SK-N-SH (cell line): ENCODE results near the gene TMEM14C. TPM values are rescaled to one million over a fixed set of nuclear protein-coding genes. Genes with fewer than 3 reads are reported as not detected.

Experiments used
- CTCF ChIA-PET: fragments of 300-600, 350-600 bp; formaldehyde crosslinking; extraction: SDS; loops from one replicate; lab custom pipeline; 2021; lab: Yijun Ruan, JAX
- POLR2A ChIA-PET: fragments of 350-600 bp; sonication (Branson Sonifier 250); formaldehyde crosslinking; extraction: SDS; loops from one replicate; lab custom pipeline; 2020; ENCODE audit warnings: antibody characterized with exemption, inconsistent platforms; lab: Yijun Ruan, JAX
- DNase-seq: peaks from one replicate; pipeline ENCODE4 v3.0.0; 2012
- H2AFZ ChIP-seq: fragments of 200-600 bp; sonication (generic); 2 replicates; pipeline ENCODE4 v1.8.1; 2016; ENCODE audit warnings: antibody characterized with exemption, mild to moderate bottlenecking, low read depth
- H3F3A ChIP-seq: fragments of 200-600 bp; sonication (generic); replicated peaks from 2 replicates; pipeline ENCODE3; 2016; ENCODE audit warnings: antibody characterized with exemption, mild to moderate bottlenecking; ENCODE audit not compliant: insufficient read depth
- H3K27ac ChIP-seq, 2 experiments: fragments of 200-500 bp in 1 of 2; fragments of 200-600 bp in 1 of 2; sonication (Bioruptor generic) in 1 of 2; sonication (generic), shearing (Covaris generic) in 1 of 2; 2 replicates each; pipeline versions ENCODE4 v1.5.1 to v1.6.1; 2014 to 2016; ENCODE audit warnings: low read depth in 2 of 2, inconsistent platforms in 1 of 2, low read length in 1 of 2, mild to moderate bottlenecking in 1 of 2, mixed read lengths in 1 of 2
- H3K27me3 ChIP-seq: fragments of 200-600 bp; sonication (generic), shearing (Covaris generic); 2 replicates; pipeline ENCODE4 v1.6.1; 2016; ENCODE audit warnings: mixed run types; ENCODE audit not compliant: insufficient read depth
- H3K36me3 ChIP-seq, 2 experiments: fragments of 200-500 bp in 1 of 2; fragments of 200-600 bp in 1 of 2; sonication (Bioruptor generic) in 1 of 2; sonication (generic) in 1 of 2; replicated peaks in 1 of 2; 2 replicates each; pipeline versions ENCODE3 to v1.5.1; 2014 to 2016; ENCODE audit warnings: low read length in 1 of 2, mild to moderate bottlenecking in 1 of 2; ENCODE audit not compliant: insufficient read depth in 2 of 2, control insufficient read depth in 1 of 2
- H3K4me1 ChIP-seq, 2 experiments: fragments of 200-500 bp in 1 of 2; fragments of 200-600 bp in 1 of 2; sonication (Bioruptor generic) in 1 of 2; sonication (generic), shearing (Covaris generic) in 1 of 2; 2 replicates each; pipeline versions ENCODE4 v1.5.1 to v1.6.1; 2014 to 2016; ENCODE audit warnings: low read depth in 1 of 2, low read length in 1 of 2, mixed run types in 1 of 2; ENCODE audit not compliant: insufficient read depth in 2 of 2, control insufficient read depth in 1 of 2
- H3K4me2 ChIP-seq: fragments of 200-600 bp; sonication (generic), shearing (Covaris generic); 2 replicates; pipeline ENCODE4 v1.6.1; 2017; ENCODE audit warnings: mixed run types
- H3K4me3 ChIP-seq, 2 experiments: fragments of 200-500 bp in 1 of 2; fragments of 200-600 bp in 1 of 2; sonication (Bioruptor generic) in 1 of 2; sonication (generic), shearing (Covaris generic) in 1 of 2; 2 replicates each; pipeline versions ENCODE4 v1.5.1 to v1.8.1; 2014 to 2016; ENCODE audit warnings: low read depth in 2 of 2, inconsistent platforms in 1 of 2, low read length in 1 of 2, mild to moderate bottlenecking in 1 of 2, mixed read lengths in 1 of 2, moderate library complexity in 1 of 2
- H3K79me2 ChIP-seq: fragments of 200-600 bp; sonication (generic); 2 replicates; pipeline ENCODE4 v1.8.1; 2017; ENCODE audit warnings: mild to moderate bottlenecking; ENCODE audit not compliant: insufficient read depth
- H3K9ac ChIP-seq: fragments of 200-600 bp; sonication (generic); 2 replicates; pipeline ENCODE4 v1.6.1; 2017; ENCODE audit warnings: mixed run types
- H3K9me2 ChIP-seq: fragments of 200-600 bp; sonication (generic); 2 replicates; pipeline ENCODE4 v1.6.1; 2017; ENCODE audit warnings: mixed run types
- H3K9me3 ChIP-seq: fragments of 200-600 bp; sonication (generic); 2 replicates; pipeline ENCODE4 v1.6.1; 2017; ENCODE audit warnings: mixed run types, mild to moderate bottlenecking, moderate library complexity
- H4K20me1 ChIP-seq: fragments of 200-600 bp; sonication (generic); 2 replicates; pipeline ENCODE4 v1.6.1; 2017; ENCODE audit warnings: mild to moderate bottlenecking, mixed run types; ENCODE audit not compliant: insufficient read depth
- ELF1 ChIP-seq: IDR thresholded peaks from 2 replicates; pipeline ENCODE4 v1.4.0; 2012
- EP300 ChIP-seq, 2 experiments: IDR thresholded peaks; 2 replicates each; pipeline versions ENCODE4 v1.4.0 to v1.6.1; 2012; ENCODE audit warnings: borderline replicate concordance in 1 of 2, low read depth in 1 of 2, low read length in 1 of 2
- EZH2phosphoT487 ChIP-seq: fragments of 200-600 bp; sonication (generic); IDR thresholded peaks from 2 replicates; pipeline ENCODE4 v1.6.1; 2017; ENCODE audit warnings: low read depth, mixed run types, mild to moderate bottlenecking, antibody characterized with exemption, moderate library complexity, borderline replicate concordance
- MXI1 ChIP-seq: IDR thresholded peaks from 2 replicates; pipeline ENCODE4 v1.6.1; 2012; ENCODE audit warnings: mild to moderate bottlenecking, low read depth, low read length, improper control_type of control experiment
- NFIC ChIP-seq: IDR thresholded peaks from 2 replicates; pipeline ENCODE4 v1.4.0; 2012; ENCODE audit warnings: borderline replicate concordance
- NRF1 ChIP-seq: IDR thresholded peaks from 2 replicates; pipeline ENCODE4 v1.6.1; 2012; ENCODE audit warnings: low read depth, mild to moderate bottlenecking, low read length
- PBX3 ChIP-seq: IDR thresholded peaks from 2 replicates; pipeline ENCODE4; 2012
- SIN3A ChIP-seq: IDR thresholded peaks from 2 replicates; pipeline ENCODE4 v1.6.1; 2012; ENCODE audit warnings: low read depth, mild to moderate bottlenecking, low read length, moderate library complexity, borderline replicate concordance
- SMC3 ChIP-seq: IDR thresholded peaks from 2 replicates; pipeline ENCODE4 v1.6.1; 2012; ENCODE audit warnings: low read depth, low read length, improper control_type of control experiment
- TCF12 ChIP-seq: IDR thresholded peaks from 2 replicates; pipeline ENCODE4 v1.4.0; 2012
- TEAD4 ChIP-seq: IDR thresholded peaks from 2 replicates; pipeline ENCODE4 v1.4.0; 2012; ENCODE audit warnings: mild to moderate bottlenecking, borderline replicate concordance; ENCODE audit not compliant: insufficient read depth
- WGBS: methylation state at CpG from one replicate; pipeline ENCODE4 v1.1.6; 2017; ENCODE audit warnings: low lambda C conversion rate; 5-methylcytosine and 5-hydroxymethylcytosine counted together
- polyA plus RNA-seq, 3 experiments: library from polyadenylated mRNA; depleted of rRNA; stranded (reverse); fragments of >200 nt; gene quantifications; 2 replicates each; pipeline ENCODE4 v1.2.3, GENCODE V29; 2012

Gene TMEM14C
- polyA plus RNA-seq, 1 of the 3 experiments (the other 2 are of a cell fraction), result 199 TPM

- 0% methylated on average over 6 of the region's 6 CpGs for WGBS
These were observed 375 bp upstream of the TMEM14C start for GRCh38 chr6:10722570-10722819.

GRCh38 chr6:10723567-10723881 lies 654 bp downstream of the TMEM14C start:
- Histone ChIP-seq H4K20me1 (no peaks in the 10 kb centered on the region), H3K27ac (peak overlapping the region; percentile 88 to 90), H3F3A (peaks cover 7% of the 10 kb centered on the region), H3K4me2 (peak overlapping the region; percentile 85), H3K79me2 (peaks cover 45% of the 10 kb centered on the region), H2AFZ (peak overlapping the region; percentile 95), H3K4me3 (peak overlapping the region; percentile 65 to 93), H3K36me3 (peaks cover 8 to 10% of the 10 kb centered on the region in 2 experiments), H3K9me3 (no peaks in the 10 kb centered on the region), H3K4me1 (peaks cover 9 to 16% of the 10 kb centered on the region in 2 experiments; a peak in 2 of 4 replicates), H3K27me3 (no peaks in the 10 kb centered on the region), H3K9ac (peak overlapping the region; percentile 87), H3K9me2 (no peaks in the 10 kb centered on the region)
- POLR2A ChIA-PET, result interaction anchor here (1.2 kb wide), 1 partner anchor 29 kb away, joined by 4 read pairs; the partner anchor contains the start of genes C6orf52 and PAK1IP1
- no peak for DNase-seq
- TF ChIP-seq PBX3 (no peak), TCF12 (no peak), SIN3A (no peak), ELF1 (no peak)
- WGBS, result 31% methylated on average over 7 of the region's 7 CpGs
- CTCF ChIA-PET, result interaction anchor here (1.1 to 1.3 kb wide), 2 partner anchors 213 to 345 kb away, joined by 3 read pairs; no protein-coding TSS in a partner anchor

More at GRCh38 chr6:10722570-10722819, 375 bp upstream of the TMEM14C start:
- Histone ChIP-seq H3K9me2 (no peaks in the 10 kb centered on the region), H3K27ac (peak overlapping the region; percentile 86 to 88), H3F3A (peaks cover 7% of the 10 kb centered on the region), H2AFZ (peak overlapping the region; percentile 89), H3K4me2 (peak overlapping the region; percentile 85), H3K4me3 (peak overlapping the region; percentile 65 to 93), H3K4me1 (peaks cover 9 to 16% of the 10 kb centered on the region in 2 experiments; a peak in 2 of 4 replicates), H3K9me3 (no peaks in the 10 kb centered on the region), H3K27me3 (no peaks in the 10 kb centered on the region), H3K9ac (peak overlapping the region; percentile 87), H3K36me3 (peaks cover 0 to 6% of the 10 kb centered on the region in 2 experiments), H4K20me1 (no peaks in the 10 kb centered on the region), H3K79me2 (peaks cover 38% of the 10 kb centered on the region)
- CTCF ChIA-PET, result interaction anchor here (0.8 to 1.2 kb wide), 3 partner anchors 25 to 216 kb away, joined by 3 to 4 read pairs (median 3); partner anchors contain the start of gene TMEM14B
- DNase-seq, result no peak
- POLR2A ChIA-PET, result interaction anchor here (0.6 to 4.7 kb wide), 5 partner anchors 15 to 165 kb away, joined by 3 to 66 read pairs (median 3); partner anchors contain the start of genes C6orf52, PAK1IP1, SYCP2L and TMEM14B
- peak; percentile 49 for TF ChIP-seq NFIC
- TF ChIP-seq NRF1, result no peak
- TF ChIP-seq PBX3, result 0 out of 2 replicates have a peak, but pooled peaks have one; percentile 9

GRCh38 chr6:10725044-10725443 lies 2.2 kb downstream of the TMEM14C start:
- POLR2A ChIA-PET, result interaction anchor here (1.2 kb wide), 1 partner anchor 22 kb away, joined by 5 read pairs; the partner anchor contains the start of gene TMEM14B
- peaks cover 15 to 23% of the 10 kb centered on the region in 2 experiments for H3K36me3 ChIP-seq
- 90% methylated on average over 6 of the region's 6 CpGs for WGBS

More at GRCh38 chr6:10725044-10725443, 2.2 kb downstream of the TMEM14C start:
- Histone ChIP-seq H3K4me1 (peaks cover 9 to 16% of the 10 kb centered on the region in 2 experiments; a peak in 2 of 4 replicates), H3K4me2 (no peak overlapping the region), H3K9me2 (no peaks in the 10 kb centered on the region), H3K27ac (no peak overlapping the region), H3K9me3 (no peaks in the 10 kb centered on the region), H2AFZ (no peak overlapping the region), H3K79me2 (peaks cover 48% of the 10 kb centered on the region), H3K9ac (no peak overlapping the region), H4K20me1 (no peaks in the 10 kb centered on the region), H3F3A (peaks cover 7% of the 10 kb centered on the region), H3K4me3 (no peak overlapping the region), H3K27me3 (no peaks in the 10 kb centered on the region)
- CTCF ChIA-PET, result interaction anchor here (0.9 to 1.3 kb wide), 2 partner anchors 18 to 35 kb away, joined by 3 read pairs; no protein-coding TSS in a partner anchor
- no peak for DNase-seq
- no peak for TF ChIP-seq EP300 (IDR thresholded peaks at IDR 0.05; ENCODE audit: borderline replicate concordance in 1 of 2, low read depth in 1 of 2, low read length in 1 of 2)
- no peak for TF ChIP-seq MXI1
- TF ChIP-seq SMC3, result no peak
- no peak for TF ChIP-seq ELF1
- no peak for TF ChIP-seq EZH2phosphoT487
- TF ChIP-seq TEAD4, result no peak
